ENCODE data around the gene ABCG1.
A peak's percentile ranks its signal among the peaks of the same experiment; 100 is the strongest.

ABCG1 gene

GRCh38 chr21:42307106-42307505 lies 88.2 kb downstream of the ABCG1 start:
- DNase-seq: no peak

GRCh38 chr21:42308161-42308913 lies 89.4 kb downstream of the ABCG1 start:
- DNase-seq: peak; percentile 65 to 82 (median 74)

GRCh38 chr21:42308914-42309752 lies 90.2 kb downstream of the ABCG1 start:
- no peak for DNase-seq

- DNase-seq: peak; percentile 58 to 81 (median 72)
These were observed 90.8 kb downstream of the ABCG1 start for GRCh38 chr21:42309753-42310213.

GRCh38 chr21:42310411-42311001 lies 91.6 kb downstream of the ABCG1 start:
- DNase-seq: no peak

GRCh38 chr21:42311160-42311559 lies 92.2 kb downstream of the ABCG1 start:
- DNase-seq: no peak

- DNase-seq: no peak
These were observed 93.1 kb downstream of the ABCG1 start for GRCh38 chr21:42311816-42312625.

GRCh38 chr21:42312626-42313104 lies 93.7 kb downstream of the ABCG1 start:
- DNase-seq: no peak

GRCh38 chr21:42313501-42313969 lies 94.6 kb downstream of the ABCG1 start:
- DNase-seq: no peak

- DNase-seq: no peak
These were observed 95.8 kb downstream of the ABCG1 start for GRCh38 chr21:42314616-42315295.

GRCh38 chr21:42315296-42315891 lies 96.5 kb downstream of the ABCG1 start, which contains the start of gene TFF3:
Gene TFF3, minus strand, starts transcription at chr21:42315409. Its CDS starts 35 bp downstream, at chr21:42315374.
- no peak for DNase-seq

GRCh38 chr21:42316891-42317290 lies 98.0 kb downstream of the ABCG1 start:
- DNase-seq: no peak

- DNase-seq: no peak
These were observed 98.4 kb downstream of the ABCG1 start for GRCh38 chr21:42317341-42317741.

GRCh38 chr21:42317826-42318746 lies 99.1 kb downstream of the ABCG1 start:
- no peak for DNase-seq

- peak; percentile 64 to 81 (median 75) for DNase-seq
These were observed 100.4 kb downstream of the ABCG1 start for GRCh38 chr21:42319376-42319775.

GRCh38 chr21:42319851-42320572 lies 101.1 kb downstream of the ABCG1 start:
- DNase-seq: peak; percentile 33 to 55 (median 46)

- DNase-seq: no peak
These were observed 101.9 kb downstream of the ABCG1 start for GRCh38 chr21:42320791-42321190.

GRCh38 chr21:42321231-42321630 lies 102.3 kb downstream of the ABCG1 start:
- DNase-seq: no peak

GRCh38 chr21:42321845-42322244 lies 102.9 kb downstream of the ABCG1 start:
- DNase-seq: no peak
